Measurements from ENCODE around the gene ARHGAP25. TPM values are rescaled to one million over a fixed set of nuclear protein-coding genes. Genes with fewer than 3 reads are reported as not detected.

Gene ARHGAP25
- total and polyA plus RNA-seq, 2 donors (not counting 3 experiments of a cell fraction or from before 2014, with no cell fraction given) = 0.50 to 2.0 TPM

DNA sequence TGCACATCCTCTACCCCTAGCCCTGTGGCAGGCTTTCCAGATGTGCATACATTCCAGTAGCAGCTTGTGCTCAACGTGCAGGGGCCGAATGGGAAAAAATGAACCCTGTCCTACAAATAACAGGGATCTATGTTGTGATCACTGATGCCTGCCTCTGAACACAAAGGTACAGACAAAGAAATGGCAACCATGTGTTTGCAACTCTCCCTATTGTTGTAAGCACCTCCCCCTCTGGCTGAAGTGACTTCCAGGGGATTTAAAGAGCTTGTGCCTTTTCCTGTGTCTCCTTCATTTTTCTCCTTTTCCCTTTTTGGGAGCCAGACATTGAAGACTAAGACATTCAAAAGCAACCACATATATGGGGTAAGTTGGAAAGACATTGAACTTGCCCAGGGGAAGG is 21.6 kb downstream of the ARHGAP25 start:
- no peaks in the 10 kb centered on the region for H3K9me1 ChIP-seq (replicated peaks; ENCODE audit: control insufficient read depth, extremely low read depth, insufficient read depth, low read length)
- CTCF ChIA-PET = interaction anchor here (0.8 to 3.2 kb wide), 8 partner anchors 8 to 293 kb away, joined by 3 to 14 read pairs (median 4); no protein-coding TSS in a partner anchor

More for the DNA sequence above, 21.6 kb downstream of the ARHGAP25 start:
- no TSS peak for BruUV-seq (replicated peaks)
- Histone ChIP-seq H3K4me1 (ENCODE audit: control insufficient read depth, extremely low read depth, insufficient read depth, low read length) (peaks cover 7% of the 10 kb centered on the region), H3K4me2 (ENCODE audit: insufficient read depth, low read length) (no peak overlapping the region), H3K36me3 (ENCODE audit: control insufficient read depth in 2 of 2, extremely low read depth in 1 of 2, insufficient read depth in 2 of 2, low read length in 2 of 2) (no peaks in the 10 kb centered on the region), H3K27ac (ENCODE audit: insufficient read depth, low read depth, low read length) (no peak overlapping the region), H3K79me2 (ENCODE audit: control insufficient read depth, insufficient read depth, low read length) (no peaks in the 10 kb centered on the region), H3K9ac (replicated peaks; ENCODE audit: extremely low read depth, insufficient read depth, low read length) (no peak overlapping the region), H3K27me3 (ENCODE audit: control insufficient read depth in 2 of 2, insufficient read depth in 2 of 2, low read length in 2 of 2) (no peaks in the 10 kb centered on the region), H2AFZ (ENCODE audit: low read depth, low read length) (no peak overlapping the region), H4K20me1 (replicated peaks; ENCODE audit: control insufficient read depth, extremely low read depth, insufficient read depth, low read length) (no peaks in the 10 kb centered on the region), H3K4me3 (replicated peaks in 1 of 3; ENCODE audit: insufficient read depth in 1 of 3, low read depth in 1 of 3, low read length in 3 of 3) (no peak overlapping the region), H3K9me3 (replicated peaks; ENCODE audit: control insufficient read depth, insufficient read depth, low read length) (no peaks in the 10 kb centered on the region)
- DNase-seq (ENCODE audit: low read depth, low spot score) (no peak), FAIRE-seq (no peak)
- POLR2A ChIA-PET = no interaction called here
- dilution Hi-C loops (cut with MboI; ENCODE audit: extremely low pct_ligation_motif_present, low sequenced_read_pairs) (no loop called here), intact Hi-C loops (cut with micrococcal nuclease) (no loop called here)
- TF ChIP-seq POLR2A (IDR thresholded peaks at IDR 0.05; ENCODE audit: low read depth, low read length) = no peak
- no peak for TF ChIP-seq EZH2 (IDR thresholded peaks at IDR 0.05; ENCODE audit: borderline replicate concordance, low read depth, low read length, severe bottlenecking)
- no peak for TF ChIP-seq GATA2 (IDR thresholded peaks at IDR 0.05; ENCODE audit: insufficient read depth, insufficient read length, low read depth, low read length)
- TF ChIP-seq, protein P1, sequence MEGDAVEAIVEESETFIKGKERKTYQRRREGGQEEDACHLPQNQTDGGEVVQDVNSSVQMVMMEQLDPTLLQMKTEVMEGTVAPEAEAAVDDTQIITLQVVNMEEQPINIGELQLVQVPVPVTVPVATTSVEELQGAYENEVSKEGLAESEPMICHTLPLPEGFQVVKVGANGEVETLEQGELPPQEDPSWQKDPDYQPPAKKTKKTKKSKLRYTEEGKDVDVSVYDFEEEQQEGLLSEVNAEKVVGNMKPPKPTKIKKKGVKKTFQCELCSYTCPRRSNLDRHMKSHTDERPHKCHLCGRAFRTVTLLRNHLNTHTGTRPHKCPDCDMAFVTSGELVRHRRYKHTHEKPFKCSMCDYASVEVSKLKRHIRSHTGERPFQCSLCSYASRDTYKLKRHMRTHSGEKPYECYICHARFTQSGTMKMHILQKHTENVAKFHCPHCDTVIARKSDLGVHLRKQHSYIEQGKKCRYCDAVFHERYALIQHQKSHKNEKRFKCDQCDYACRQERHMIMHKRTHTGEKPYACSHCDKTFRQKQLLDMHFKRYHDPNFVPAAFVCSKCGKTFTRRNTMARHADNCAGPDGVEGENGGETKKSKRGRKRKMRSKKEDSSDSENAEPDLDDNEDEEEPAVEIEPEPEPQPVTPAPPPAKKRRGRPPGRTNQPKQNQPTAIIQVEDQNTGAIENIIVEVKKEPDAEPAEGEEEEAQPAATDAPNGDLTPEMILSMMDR (IDR thresholded peaks at IDR 0.05; ENCODE audit: extremely low read depth in 1 of 2, insufficient read depth in 1 of 2, low read depth in 1 of 2, low read length in 2 of 2) = no peak
- TF ChIP-seq, protein P2, sequence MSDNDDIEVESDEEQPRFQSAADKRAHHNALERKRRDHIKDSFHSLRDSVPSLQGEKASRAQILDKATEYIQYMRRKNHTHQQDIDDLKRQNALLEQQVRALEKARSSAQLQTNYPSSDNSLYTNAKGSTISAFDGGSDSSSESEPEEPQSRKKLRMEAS (IDR thresholded peaks at IDR 0.05; ENCODE audit: insufficient read depth, insufficient read length) = no peak
- TF ChIP-seq POLR2AphosphoS5 (IDR thresholded peaks at IDR 0.05; ENCODE audit: insufficient read depth, low read depth, low read length) = no peak
- TF ChIP-seq FOS (IDR thresholded peaks at IDR 0.05; ENCODE audit: borderline replicate concordance, insufficient read depth, low read length) = no peak
- no peak for TF ChIP-seq JUN (IDR thresholded peaks at IDR 0.05; ENCODE audit: borderline replicate concordance, insufficient read depth, insufficient read length, low read depth)
- no peak for TF ChIP-seq MYC (IDR thresholded peaks at IDR 0.05; ENCODE audit: low read depth, low read length)

All from endothelial cell of umbilical vein (primary cell).